ENCODE measurements around the gene MAP3K12.

Gene MAP3K12

DNA sequence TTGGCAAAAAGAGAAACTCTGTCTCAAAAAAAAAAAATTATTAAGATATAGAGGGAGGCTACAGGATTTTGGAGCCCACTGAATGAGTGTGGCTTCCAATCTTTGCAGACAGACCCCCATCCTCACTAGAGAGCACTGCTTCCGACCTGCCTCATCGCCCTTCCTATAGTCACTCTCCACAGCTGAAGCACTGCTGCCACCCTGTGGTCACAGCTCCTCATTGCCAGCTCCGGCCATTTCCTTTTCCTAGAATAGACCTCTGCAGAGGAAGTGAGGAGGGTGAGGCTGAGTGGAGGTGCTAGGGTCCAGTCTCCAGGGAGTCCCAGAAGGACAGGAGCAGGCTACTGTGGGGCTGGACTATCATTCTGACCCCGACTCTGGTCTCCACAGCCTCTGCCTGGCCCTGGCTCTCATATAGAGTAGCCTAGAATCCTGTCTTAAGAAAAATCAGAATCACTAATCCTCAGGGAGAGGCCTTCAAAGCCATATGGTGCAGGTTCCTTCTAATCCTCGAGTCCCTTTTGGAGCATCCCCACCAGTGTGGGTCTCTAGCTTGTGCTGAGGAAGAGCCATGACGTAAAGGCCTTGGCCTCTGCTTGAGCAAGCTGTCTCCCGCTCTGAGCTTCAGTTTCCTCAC lies 9.4 kb upstream of the MAP3K12 start:
- Histone ChIP-seq H3K4me1 (ENCODE audit: control insufficient read depth in 2 of 2, insufficient read depth in 2 of 2, low read length in 2 of 2) (peaks cover 4 to 5% of the 10 kb centered on the region in 2 donors), H3K9me3 (ENCODE audit: control insufficient read depth in 2 of 2, low read length in 2 of 2) (no peaks in the 10 kb centered on the region), H3K27me3 (ENCODE audit: control insufficient read depth in 2 of 2, insufficient read depth in 2 of 2, low read length in 2 of 2) (no peaks in the 10 kb centered on the region), H3K9ac (ENCODE audit: low read depth in 1 of 2, low read length in 2 of 2) (peak overlapping the region in 1 of 2 donors; percentile 24), H3K4me3 (ENCODE audit: low read length in 2 of 2) (no peak overlapping the region), H3K27ac (ENCODE audit: low read depth in 2 of 2, low read length in 2 of 2) (peak overlapping the region; percentile 35 to 43), H3K36me3 (ENCODE audit: control insufficient read depth in 2 of 2, insufficient read depth in 2 of 2, low read length in 2 of 2) (peaks cover 51 to 62% of the 10 kb centered on the region in 2 donors)

DNA sequence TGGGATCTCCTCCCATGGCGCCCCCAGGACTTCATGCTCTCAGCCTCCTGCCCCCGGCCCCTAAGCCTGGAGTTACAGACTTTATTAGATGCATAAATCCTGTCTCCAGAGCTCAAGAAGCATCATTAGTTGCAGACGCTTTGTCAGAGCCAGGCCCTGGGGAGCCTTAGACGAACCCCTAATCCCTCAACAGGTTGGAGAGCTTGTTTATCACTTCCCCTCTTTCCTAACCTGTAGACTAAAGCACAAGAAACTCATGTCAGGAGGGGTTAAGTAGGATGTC lies 8.3 kb upstream of the MAP3K12 start:
- peaks cover 4 to 5% of the 10 kb centered on the region in 2 donors for H3K4me1 ChIP-seq (ENCODE audit: control insufficient read depth in 2 of 2, insufficient read depth in 2 of 2, low read length in 2 of 2)
- H3K9me3 ChIP-seq (ENCODE audit: control insufficient read depth in 2 of 2, low read length in 2 of 2) = no peaks in the 10 kb centered on the region
- no peak overlapping the region for H3K4me3 ChIP-seq (ENCODE audit: low read length in 2 of 2)
- no peaks in the 10 kb centered on the region for H3K27me3 ChIP-seq (ENCODE audit: control insufficient read depth in 2 of 2, insufficient read depth in 2 of 2, low read length in 2 of 2)
- no peak overlapping the region for H3K9ac ChIP-seq (ENCODE audit: low read depth in 1 of 2, low read length in 2 of 2)
- no peak overlapping the region for H3K27ac ChIP-seq (ENCODE audit: low read depth in 2 of 2, low read length in 2 of 2)
- peaks cover 41 to 54% of the 10 kb centered on the region in 2 donors for H3K36me3 ChIP-seq (ENCODE audit: control insufficient read depth in 2 of 2, insufficient read depth in 2 of 2, low read length in 2 of 2)

DNA sequence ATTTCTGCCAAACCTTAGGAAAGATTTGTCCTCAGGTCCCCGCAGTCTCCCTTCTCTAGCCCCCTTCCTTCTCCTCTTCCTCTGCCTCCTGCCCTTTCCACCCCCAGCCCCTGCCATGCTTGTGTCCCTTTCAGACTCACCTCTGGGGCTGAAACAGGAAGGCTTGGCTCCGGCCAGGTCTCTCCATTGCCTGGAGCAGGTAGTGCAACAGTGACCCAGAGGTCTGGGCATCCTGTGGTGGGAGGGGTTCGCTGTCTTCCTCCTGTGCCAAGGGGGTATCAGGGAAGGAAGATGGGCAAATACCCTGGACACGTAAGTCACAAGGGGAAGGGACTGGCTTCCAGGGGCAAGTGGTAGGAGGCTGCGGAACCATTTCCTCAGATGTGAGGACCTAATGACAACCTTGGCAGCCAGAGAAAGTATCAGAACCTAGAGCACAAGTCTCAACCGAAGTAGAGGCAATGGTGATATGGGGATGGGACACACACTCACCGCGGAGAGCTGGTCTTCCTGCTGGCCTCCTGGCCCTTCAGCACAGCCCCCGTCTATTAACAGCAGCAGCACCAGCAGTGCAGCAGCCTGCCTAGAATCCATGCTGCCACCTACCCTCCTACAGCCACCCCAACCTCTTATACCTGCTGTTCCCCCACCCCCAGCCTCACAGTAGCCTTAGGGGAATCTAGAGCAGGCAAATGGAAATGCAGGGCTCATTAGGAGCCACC lies 7.8 kb upstream of the MAP3K12 start, which contains the start of gene NPFF:
Gene NPFF, minus strand, starts transcription at position 604 of the 722 bp plus-strand sequence. Its CDS starts 10 bp downstream, at position 594.
- Histone ChIP-seq H3K4me3 (ENCODE audit: low read length in 2 of 2) (no peak within 1 kb of the TSS), H3K4me1 (ENCODE audit: control insufficient read depth in 2 of 2, insufficient read depth in 2 of 2, low read length in 2 of 2) (peaks cover 6% of the 10 kb centered on the region in 2 donors), H3K27me3 (ENCODE audit: control insufficient read depth in 2 of 2, insufficient read depth in 2 of 2, low read length in 2 of 2) (no peaks in the 10 kb centered on the region), H3K27ac (ENCODE audit: low read depth in 2 of 2, low read length in 2 of 2) (no peak within 1 kb of the TSS), H3K9ac (ENCODE audit: low read depth in 1 of 2, low read length in 2 of 2) (no peak within 1 kb of the TSS), H3K36me3 (ENCODE audit: control insufficient read depth in 2 of 2, insufficient read depth in 2 of 2, low read length in 2 of 2) (peaks cover 37 to 49% of the 10 kb centered on the region in 2 donors), H3K9me3 (ENCODE audit: control insufficient read depth in 2 of 2, low read length in 2 of 2) (no peaks in the 10 kb centered on the region)

DNA sequence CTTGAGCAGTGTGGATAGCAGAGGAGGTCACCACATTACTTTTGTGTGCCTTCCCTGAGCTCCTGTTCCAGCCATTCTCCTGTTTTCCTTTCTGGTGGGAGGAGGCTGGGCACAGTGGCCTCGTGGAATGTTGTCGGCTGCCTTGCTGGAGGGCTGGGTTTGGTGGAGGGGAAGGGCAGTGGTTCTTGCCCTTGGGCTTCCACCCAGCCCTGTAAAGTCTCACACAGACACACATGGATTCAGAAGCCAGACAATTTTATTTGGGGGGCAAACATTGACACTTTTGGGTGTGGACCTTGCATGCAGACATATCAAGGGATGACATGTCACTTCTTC lies 7.2 kb upstream of the MAP3K12 start:
- no peak overlapping the region for H3K27ac ChIP-seq (ENCODE audit: low read depth in 2 of 2, low read length in 2 of 2)

DNA sequence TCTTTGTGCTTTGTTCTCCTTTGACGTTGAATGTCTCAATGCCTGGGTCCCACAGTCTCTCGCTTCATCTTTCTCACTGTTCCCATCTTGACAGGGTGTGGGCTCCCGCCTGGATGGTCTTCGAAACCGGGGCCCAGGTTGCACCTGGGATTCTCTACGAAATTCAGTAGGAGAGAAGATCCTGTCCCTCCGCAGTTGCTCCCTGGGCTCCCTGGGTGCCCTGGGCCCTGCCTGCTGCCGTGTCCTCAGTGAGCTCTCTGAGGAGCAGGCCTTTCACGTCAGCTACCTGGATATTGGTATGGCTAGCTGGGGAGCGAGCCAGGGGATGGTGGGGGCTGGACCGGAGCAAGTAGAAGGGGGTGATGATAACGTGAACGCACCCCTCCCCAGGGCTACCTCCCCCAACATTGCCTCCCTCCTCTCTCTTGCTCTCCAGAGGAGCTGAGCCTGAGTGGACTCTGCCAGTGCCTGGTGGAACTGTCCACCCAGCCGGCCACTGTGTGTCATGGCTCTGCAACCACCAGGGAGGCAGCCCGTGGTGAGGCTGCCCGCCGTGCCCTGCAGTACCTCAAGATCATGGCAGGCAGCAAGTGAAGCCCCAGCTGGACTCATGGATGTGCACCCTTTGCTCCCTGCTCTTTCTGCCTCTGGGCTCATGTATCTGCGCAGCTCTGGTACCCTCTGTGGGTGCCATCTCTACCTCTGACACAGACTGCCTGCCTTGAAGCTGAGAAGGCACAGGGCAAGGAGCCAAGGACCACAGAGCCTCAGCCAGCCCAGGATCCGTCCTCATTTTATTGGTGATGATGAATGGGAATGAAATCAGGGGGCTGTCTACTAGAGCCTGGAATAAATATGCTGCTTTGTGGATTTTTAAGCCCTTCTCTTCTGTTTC lies 6.5 kb upstream of the MAP3K12 start:
- Histone ChIP-seq H3K36me3 (ENCODE audit: control insufficient read depth in 2 of 2, insufficient read depth in 2 of 2, low read length in 2 of 2) (peaks cover 30 to 41% of the 10 kb centered on the region in 2 donors), H3K27ac (ENCODE audit: low read depth in 2 of 2, low read length in 2 of 2) (no peak overlapping the region), H3K27me3 (ENCODE audit: control insufficient read depth in 2 of 2, insufficient read depth in 2 of 2, low read length in 2 of 2) (no peaks in the 10 kb centered on the region), H3K4me1 (ENCODE audit: control insufficient read depth in 2 of 2, insufficient read depth in 2 of 2, low read length in 2 of 2) (peaks cover 12 to 13% of the 10 kb centered on the region in 2 donors), H3K9me3 (ENCODE audit: control insufficient read depth in 2 of 2, low read length in 2 of 2) (no peaks in the 10 kb centered on the region), H3K4me3 (ENCODE audit: low read length in 2 of 2) (no peak overlapping the region), H3K9ac (ENCODE audit: low read depth in 1 of 2, low read length in 2 of 2) (no peak overlapping the region)

More for the DNA sequence above, 7.2 kb upstream of the MAP3K12 start:
- Histone ChIP-seq H3K4me3 (ENCODE audit: low read length in 2 of 2) (no peak overlapping the region), H3K4me1 (ENCODE audit: control insufficient read depth in 2 of 2, insufficient read depth in 2 of 2, low read length in 2 of 2) (peaks cover 12% of the 10 kb centered on the region in 2 donors), H3K27me3 (ENCODE audit: control insufficient read depth in 2 of 2, insufficient read depth in 2 of 2, low read length in 2 of 2) (no peaks in the 10 kb centered on the region), H3K36me3 (ENCODE audit: control insufficient read depth in 2 of 2, insufficient read depth in 2 of 2, low read length in 2 of 2) (peaks cover 30 to 43% of the 10 kb centered on the region in 2 donors), H3K9ac (ENCODE audit: low read depth in 1 of 2, low read length in 2 of 2) (no peak overlapping the region), H3K9me3 (ENCODE audit: control insufficient read depth in 2 of 2, low read length in 2 of 2) (no peaks in the 10 kb centered on the region)

DNA sequence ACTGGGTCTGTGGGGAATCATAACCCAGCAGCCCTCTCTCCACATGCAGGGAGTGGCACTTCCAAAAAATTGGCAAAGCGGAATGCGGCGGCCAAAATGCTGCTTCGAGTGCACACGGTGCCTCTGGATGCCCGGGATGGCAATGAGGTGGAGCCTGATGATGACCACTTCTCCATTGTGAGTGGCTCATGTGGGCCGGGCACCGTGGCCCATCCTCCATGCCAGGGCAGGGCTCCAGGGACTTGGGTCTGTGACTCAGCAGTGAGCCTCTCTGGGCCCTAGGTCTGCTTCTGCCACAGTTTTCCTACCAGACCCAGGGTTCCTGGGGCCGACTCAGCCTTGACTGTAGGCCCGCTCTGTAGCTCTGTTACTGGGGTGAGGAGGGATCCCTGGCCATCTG lies 5.8 kb upstream of the MAP3K12 start:
- Histone ChIP-seq H3K27ac (ENCODE audit: low read depth in 2 of 2, low read length in 2 of 2) (no peak overlapping the region), H3K27me3 (ENCODE audit: control insufficient read depth in 2 of 2, insufficient read depth in 2 of 2, low read length in 2 of 2) (no peaks in the 10 kb centered on the region), H3K4me1 (ENCODE audit: control insufficient read depth in 2 of 2, insufficient read depth in 2 of 2, low read length in 2 of 2) (peaks cover 12 to 18% of the 10 kb centered on the region in 2 donors), H3K36me3 (ENCODE audit: control insufficient read depth in 2 of 2, insufficient read depth in 2 of 2, low read length in 2 of 2) (peaks cover 25 to 35% of the 10 kb centered on the region in 2 donors), H3K9me3 (ENCODE audit: control insufficient read depth in 2 of 2, low read length in 2 of 2) (no peaks in the 10 kb centered on the region), H3K4me3 (ENCODE audit: low read length in 2 of 2) (no peak overlapping the region), H3K9ac (ENCODE audit: low read depth in 1 of 2, low read length in 2 of 2) (no peak overlapping the region)

DNA sequence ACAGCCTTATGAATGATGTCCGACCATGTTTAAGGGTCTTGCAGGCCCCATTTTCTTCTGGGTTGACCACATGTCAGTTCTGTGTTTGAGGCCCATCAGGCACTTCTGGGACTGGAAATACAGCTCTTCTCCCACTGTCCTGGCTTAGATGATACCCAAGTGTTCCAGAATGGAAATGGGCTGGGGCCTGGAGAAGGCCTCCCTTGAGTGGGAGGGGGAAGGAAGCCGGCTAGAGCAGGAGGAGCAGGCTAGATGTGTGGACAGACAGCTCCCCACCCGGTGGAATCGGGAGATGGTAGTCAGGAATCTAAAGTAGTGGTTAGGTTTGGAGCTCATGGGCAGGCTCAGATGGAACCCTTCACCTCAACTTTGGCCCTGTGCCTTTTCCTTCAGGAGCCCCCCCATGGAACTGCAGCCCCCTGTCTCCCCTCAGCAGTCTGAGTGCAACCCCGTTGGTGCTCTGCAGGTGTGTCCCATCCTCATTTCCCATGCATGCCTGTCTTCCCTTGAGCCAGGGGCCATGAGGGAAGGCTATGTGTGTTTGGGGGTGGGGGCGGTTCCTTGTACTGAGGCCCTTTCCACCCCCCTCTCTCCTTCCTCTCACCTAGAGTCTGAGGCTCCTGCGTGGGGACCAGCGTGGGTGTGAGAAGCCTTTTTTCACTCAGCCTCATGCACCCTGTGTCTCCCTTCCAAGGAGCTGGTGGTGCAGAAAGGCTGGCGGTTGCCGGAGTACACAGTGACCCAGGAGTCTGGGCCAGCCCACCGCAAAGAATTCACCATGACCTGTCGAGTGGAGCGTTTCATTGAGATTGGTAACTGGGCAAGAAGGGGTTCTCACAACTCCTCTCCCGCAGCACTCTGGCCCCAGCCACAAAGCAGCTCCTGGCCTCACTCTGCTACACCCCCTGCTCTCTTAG lies 5.0 kb upstream of the MAP3K12 start:
- peaks cover 16 to 23% of the 10 kb centered on the region in 2 donors for H3K4me1 ChIP-seq (ENCODE audit: control insufficient read depth in 2 of 2, insufficient read depth in 2 of 2, low read length in 2 of 2)
- H3K27me3 ChIP-seq (ENCODE audit: control insufficient read depth in 2 of 2, insufficient read depth in 2 of 2, low read length in 2 of 2) = no peaks in the 10 kb centered on the region
- H3K9me3 ChIP-seq (ENCODE audit: control insufficient read depth in 2 of 2, low read length in 2 of 2) = no peaks in the 10 kb centered on the region
- no peak overlapping the region for H3K9ac ChIP-seq (ENCODE audit: low read depth in 1 of 2, low read length in 2 of 2)
- H3K36me3 ChIP-seq (ENCODE audit: control insufficient read depth in 2 of 2, insufficient read depth in 2 of 2, low read length in 2 of 2) = peaks cover 25 to 35% of the 10 kb centered on the region in 2 donors
- H3K27ac ChIP-seq (ENCODE audit: low read depth in 2 of 2, low read length in 2 of 2) = no peak overlapping the region
- no peak overlapping the region for H3K4me3 ChIP-seq (ENCODE audit: low read length in 2 of 2)

DNA sequence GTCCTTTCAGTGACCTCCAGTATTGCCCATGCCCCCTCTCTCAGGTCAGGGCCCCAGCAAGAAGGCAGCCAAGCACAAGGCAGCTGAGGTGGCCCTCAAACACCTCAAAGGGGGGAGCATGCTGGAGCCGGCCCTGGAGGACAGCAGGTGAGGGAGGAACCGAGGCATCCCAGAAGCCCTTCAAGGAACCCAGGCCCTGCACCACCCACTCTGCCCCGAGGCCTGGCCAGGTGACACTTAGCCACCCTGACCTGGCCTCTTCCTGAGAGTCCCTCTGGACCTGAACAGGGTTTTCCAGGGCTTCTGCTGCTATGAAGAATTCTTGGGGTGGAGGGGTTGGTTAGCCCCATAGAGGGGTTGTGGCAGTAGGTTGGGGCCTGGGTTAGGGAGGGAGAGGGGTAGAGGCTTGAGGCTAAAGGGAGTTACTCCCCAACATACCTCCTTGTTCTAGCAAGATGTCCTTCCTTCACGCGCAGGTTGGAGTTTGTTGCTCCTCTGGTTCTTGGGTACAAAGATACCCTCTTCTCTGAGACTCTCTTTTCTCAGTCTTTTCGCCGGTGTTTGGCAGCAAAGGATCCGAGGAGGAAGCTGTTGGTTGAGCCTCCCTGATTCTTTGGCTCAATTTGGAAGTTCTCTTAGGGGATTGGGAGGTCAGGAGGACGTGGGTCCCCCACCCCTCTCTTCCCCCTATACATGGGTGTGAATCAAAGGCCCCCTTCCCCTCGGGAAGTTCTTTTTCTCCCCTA lies 3.9 kb upstream of the MAP3K12 start:
- Histone ChIP-seq H3K36me3 (ENCODE audit: control insufficient read depth in 2 of 2, insufficient read depth in 2 of 2, low read length in 2 of 2) (peaks cover 25 to 28% of the 10 kb centered on the region in 2 donors), H3K4me1 (ENCODE audit: control insufficient read depth in 2 of 2, insufficient read depth in 2 of 2, low read length in 2 of 2) (peaks cover 16 to 23% of the 10 kb centered on the region in 2 donors), H3K27ac (ENCODE audit: low read depth in 2 of 2, low read length in 2 of 2) (no peak overlapping the region), H3K9ac (ENCODE audit: low read depth in 1 of 2, low read length in 2 of 2) (no peak overlapping the region), H3K27me3 (ENCODE audit: control insufficient read depth in 2 of 2, insufficient read depth in 2 of 2, low read length in 2 of 2) (no peaks in the 10 kb centered on the region), H3K4me3 (ENCODE audit: low read length in 2 of 2) (no peak overlapping the region), H3K9me3 (ENCODE audit: control insufficient read depth in 2 of 2, low read length in 2 of 2) (no peaks in the 10 kb centered on the region)

DNA sequence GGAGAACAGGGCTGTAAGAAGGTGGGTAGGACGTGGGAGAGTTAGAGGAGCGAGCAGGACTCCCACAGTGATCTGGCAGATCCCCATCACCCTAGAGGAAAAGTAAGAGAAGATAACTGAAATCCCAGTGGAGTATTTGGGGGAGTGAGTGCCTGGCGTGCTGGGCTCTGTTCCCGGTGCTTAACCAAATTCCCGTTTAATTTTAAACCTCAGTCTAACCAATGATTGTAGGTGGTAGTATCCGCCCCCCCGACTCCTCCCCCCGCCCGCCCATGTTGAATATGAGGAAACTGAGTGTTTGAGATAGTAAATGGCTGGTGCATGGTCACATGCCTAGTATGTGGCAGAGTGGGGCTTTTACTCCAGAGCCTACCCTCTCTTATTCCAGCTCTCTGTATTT lies 3.1 kb upstream of the MAP3K12 start:
- peaks cover 16 to 23% of the 10 kb centered on the region in 2 donors for H3K4me1 ChIP-seq (ENCODE audit: control insufficient read depth in 2 of 2, insufficient read depth in 2 of 2, low read length in 2 of 2)
- no peak overlapping the region for H3K9ac ChIP-seq (ENCODE audit: low read depth in 1 of 2, low read length in 2 of 2)
- H3K36me3 ChIP-seq (ENCODE audit: control insufficient read depth in 2 of 2, insufficient read depth in 2 of 2, low read length in 2 of 2) = peaks cover 24 to 25% of the 10 kb centered on the region in 2 donors
- H3K27ac ChIP-seq (ENCODE audit: low read depth in 2 of 2, low read length in 2 of 2) = no peak overlapping the region
- H3K27me3 ChIP-seq (ENCODE audit: control insufficient read depth in 2 of 2, insufficient read depth in 2 of 2, low read length in 2 of 2) = no peaks in the 10 kb centered on the region
- no peaks in the 10 kb centered on the region for H3K9me3 ChIP-seq (ENCODE audit: control insufficient read depth in 2 of 2, low read length in 2 of 2)
- H3K4me3 ChIP-seq (ENCODE audit: low read length in 2 of 2) = peak overlapping the region in 1 of 2 donors; percentile 94
